NK-92 (cell line): ENCODE data around the gene DCLK1.

Experiments
- DNase-seq: peaks from one replicate; lab custom pipeline; 2025; ENCODE audit not compliant: unreplicated experiment; lab: John Stamatoyannopoulos, UW

DCLK1 gene

DNA sequence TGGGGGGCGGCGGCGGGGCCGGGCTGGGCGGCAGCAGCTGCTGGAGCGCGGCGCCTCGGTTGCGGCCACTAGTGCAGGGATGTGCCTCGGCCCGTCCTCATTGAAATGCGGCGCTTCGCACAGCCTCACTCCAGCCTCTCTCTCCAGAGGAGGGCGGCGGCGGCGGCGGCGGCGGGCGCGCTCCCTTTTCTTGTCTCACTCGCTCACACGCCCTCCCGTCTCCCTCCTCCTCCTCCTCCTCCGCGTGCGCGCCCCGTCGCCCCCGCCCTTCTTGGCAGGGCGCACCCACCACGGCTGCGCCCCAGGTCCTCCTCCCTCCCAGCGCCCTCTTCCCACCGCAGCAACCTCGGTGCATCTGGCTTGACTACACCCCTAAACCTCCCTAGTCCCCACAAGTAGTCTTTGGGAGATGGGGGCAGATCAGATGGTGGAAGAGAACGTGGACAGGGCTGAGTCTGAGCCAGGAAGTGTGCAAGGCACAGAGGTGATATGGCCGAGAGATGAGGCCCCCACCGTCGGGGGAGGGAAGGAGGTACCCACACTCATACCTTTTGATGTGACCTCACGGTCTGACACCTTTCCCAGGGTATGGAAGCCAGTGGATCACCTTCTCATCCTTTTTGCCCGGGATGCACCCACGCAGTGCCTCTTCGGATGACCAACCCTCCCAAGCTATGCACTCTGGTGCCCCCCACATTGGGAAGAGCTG is at the start of gene DCLK1:
DCLK1 (minus strand) TSS at position 161 of the 709 bp plus-strand sequence.
- no peak for DNase-seq

DNA sequence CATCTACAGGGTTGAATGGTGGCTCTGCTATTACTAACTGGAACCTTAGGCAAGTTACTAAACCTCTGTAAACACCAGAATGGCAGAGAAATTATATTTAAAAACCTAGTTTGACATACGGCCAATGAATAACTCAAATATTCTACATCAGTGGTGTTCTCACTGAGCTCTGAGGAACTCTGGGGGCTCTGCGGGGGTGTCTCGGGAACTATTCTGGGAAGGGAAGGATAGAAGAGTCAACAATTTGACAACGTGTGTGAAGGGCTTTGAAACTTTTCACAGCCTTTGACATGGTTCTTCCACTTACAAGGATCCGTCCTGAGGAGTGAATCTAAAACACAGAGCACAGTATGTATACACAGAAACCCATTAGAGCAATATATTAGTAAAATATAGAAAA is 44.4 kb upstream of the DCLK1 start:
- no peak for DNase-seq

DNA sequence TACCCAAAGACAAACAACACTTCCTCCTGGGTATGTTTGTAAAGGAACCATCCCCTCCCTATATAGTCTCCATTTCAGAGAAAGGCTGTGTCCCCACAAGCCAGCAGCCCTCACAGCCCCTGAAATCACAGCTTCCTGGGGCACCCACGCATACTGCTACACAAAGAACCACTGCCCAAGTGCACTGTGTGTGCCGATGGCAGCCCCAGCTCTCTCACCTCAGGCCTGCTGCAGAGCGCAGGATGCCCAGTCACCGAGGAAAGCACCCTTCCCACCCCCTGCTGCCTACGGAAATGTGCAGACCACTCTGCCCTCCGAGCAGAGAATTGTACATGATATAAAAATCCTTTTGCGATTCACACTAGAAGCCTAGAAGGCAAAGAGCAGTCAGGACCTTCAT is 43.7 kb upstream of the DCLK1 start:
- DNase-seq, result no peak

DNA sequence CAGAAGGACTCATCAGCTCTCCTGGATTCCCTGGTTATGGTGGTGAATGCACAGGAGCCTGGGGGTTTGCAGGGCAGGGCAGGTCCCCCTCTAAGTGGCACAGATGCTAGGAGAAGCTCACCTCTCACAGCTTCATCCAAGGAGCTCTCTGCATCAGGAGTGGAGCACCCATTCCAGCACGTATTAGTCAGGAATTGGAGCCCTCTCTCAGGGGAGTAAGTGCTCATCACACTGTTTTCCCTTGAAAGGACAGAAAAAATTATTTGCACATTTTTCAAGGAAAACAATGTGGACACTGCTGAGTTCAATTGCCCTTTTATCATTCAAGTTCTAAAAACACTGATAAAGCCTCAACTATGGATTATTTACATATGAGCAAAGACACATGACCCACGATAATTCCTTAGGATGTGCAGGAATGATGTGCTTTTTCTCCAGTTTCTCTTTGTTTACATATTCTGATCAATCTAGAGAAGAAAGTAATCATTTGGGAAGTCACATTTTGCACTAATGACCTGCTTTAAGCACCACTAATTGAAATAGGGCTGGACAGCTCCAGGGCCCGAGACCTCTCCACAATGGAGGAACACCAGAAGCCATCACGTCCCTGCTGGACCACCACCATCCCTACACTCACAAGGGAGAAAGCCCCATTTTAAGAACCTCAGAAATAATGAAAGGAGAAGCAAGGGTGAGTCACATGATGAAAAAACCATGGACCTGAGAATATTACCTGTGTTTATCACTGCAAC is 42.6 kb upstream of the DCLK1 start:
- DNase-seq, result no peak

DNA sequence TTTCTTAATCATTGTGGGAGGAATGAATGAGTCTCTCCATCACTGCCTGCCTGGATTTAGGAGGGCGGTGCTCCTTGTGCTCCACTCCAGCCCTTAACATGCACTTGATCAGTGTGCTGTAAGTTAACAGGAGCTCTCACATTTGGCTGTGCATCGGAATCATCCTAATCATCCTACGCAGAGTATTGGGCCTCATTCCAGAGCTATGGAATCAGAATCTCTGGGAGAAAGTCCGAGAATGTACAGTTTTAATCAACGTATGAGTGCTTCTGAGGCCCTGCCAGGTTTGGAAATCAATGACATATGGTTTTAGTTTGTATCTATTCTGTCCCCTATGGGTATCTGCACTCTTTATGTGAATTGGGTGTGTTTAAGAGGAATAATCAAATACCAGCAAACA is 34.9 kb upstream of the DCLK1 start:
- DNase-seq, result no peak

DNA sequence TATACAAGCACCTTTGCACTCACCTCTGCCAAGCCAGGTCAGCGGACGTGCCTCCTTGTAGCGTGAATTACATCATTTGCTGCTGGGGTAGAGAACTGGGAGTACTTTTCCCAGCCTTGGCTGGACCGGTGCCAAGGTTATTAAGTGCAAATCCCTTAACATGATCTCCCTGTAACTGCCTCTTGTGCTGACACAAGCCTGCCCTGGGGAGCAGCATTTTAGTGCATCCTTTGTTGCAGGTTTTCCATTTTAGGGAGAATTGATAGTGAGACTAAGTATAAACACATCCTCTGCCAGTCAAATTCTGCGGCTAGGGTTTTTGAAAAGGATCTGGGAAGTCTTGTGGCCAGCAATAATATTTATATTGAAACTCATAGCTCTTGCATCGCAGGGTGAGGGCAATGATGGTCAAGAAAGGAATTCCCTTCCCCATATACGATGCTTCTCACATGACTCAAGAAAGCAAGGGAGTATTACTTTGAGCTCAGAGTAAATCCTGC is 32.7 kb upstream of the DCLK1 start:
- no peak for DNase-seq

DNA sequence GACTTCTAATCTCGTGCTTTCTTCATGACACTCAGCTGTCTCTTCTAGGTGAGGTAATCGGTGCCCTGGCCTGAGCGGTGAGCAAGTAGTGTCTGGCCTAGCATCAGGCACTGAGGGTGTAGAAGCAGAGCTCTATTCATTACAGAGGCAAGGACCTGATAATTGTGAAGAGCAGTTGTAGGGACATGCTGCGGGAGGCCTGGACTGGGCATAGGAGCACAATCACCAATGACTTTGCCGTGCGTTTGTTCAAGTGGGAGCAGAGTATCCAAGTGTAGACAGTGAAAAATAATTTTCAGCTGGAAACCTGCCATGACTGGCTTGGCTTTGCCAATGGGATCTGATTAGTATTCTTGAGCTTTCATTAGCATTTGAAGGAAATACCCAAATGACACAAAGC is 32.1 kb upstream of the DCLK1 start:
- no peak for DNase-seq

DNA sequence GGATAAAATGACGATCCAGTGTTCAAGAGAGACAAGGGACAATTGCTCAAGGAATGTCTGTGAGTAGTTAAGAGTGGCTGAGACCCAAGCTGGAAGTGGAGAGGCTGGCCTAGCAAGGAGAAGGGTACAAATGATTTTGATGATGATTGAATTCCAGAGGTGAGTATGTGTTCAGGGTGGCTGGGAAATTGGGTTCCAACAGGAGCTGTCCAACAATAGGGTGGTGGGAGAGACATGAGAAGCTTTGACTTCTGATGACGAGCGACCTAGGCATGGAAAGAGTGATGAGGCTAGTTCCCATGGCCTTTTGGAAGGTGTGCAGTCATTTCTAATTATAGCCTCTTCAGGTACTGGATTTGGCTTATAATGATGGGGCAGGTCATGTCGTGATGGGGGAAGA is 29.1 kb upstream of the DCLK1 start:
- no peak for DNase-seq

DNA sequence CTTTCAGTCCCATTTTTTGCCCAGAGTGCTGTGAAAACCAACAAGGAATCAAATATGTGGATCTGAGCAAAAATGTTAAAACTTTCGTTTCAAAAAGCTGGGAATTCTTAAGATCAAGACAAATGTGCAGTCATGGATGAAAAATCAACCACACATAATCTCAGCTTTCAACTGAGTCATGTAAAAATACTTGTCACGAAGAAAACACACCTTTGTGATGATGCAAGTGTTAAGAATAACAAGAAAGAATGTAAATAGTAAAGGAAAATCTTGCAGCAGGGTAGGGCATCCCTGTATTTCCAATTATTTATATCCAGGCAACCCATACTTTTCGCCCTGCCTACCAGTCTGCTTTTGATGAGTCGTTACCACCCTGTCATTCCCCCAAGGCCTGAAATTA is 27.4 kb upstream of the DCLK1 start:
- DNase-seq, result no peak

DNA sequence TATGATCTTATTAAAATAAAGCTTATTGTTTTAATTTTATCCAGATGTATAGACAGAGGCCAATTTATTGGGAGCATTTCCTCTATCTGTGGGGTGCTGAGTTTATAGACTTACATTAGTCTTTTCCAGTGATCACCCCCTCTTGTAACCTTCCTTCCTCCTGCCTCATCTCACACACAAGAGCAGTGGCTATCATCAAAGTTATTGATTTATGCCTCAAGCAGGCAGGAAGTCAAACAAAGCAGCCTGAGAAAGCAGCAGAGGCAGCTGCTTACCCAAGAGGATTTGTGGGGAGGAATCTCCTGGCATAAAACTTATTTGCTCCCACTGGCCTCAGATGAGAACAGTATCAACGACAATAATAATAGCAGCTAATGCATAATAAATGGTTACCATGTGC is 26.3 kb upstream of the DCLK1 start:
- DNase-seq, result no peak

DNA sequence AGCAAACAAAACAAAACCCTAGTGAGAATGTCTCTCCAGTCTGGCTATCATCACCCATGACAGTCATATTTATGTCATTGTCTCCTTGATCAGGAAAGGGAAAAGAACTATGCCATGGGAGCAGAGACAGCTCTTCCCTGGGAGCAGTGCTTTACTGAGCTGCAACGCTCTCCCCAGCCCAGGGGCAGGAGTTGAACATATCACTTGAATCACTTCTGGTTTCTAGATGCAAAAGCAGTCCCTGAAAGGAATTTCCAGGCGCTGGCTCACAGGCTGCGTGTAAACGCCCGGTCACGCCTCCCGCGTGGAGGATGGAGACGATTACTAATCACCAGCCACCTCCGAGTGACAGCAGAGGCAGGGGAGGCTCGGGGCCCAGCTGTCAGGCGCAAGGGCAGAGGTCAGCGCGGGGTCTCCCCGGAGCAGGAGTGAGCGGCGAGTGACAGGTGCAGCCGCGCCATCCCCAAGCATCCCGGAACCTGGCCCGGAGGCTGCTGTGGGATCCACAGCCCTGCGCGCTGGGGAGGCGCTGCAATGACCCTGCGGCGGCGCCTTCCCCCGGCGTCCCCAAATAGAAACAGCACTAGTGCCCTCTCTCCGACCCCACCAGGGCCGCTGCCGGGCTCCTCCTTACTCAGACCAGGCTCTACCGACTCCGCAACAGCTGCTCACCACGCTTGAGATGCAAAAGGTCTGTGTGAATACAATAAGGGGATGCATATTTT is 23.5 kb upstream of the DCLK1 start:
- DNase-seq, result no peak

DNA sequence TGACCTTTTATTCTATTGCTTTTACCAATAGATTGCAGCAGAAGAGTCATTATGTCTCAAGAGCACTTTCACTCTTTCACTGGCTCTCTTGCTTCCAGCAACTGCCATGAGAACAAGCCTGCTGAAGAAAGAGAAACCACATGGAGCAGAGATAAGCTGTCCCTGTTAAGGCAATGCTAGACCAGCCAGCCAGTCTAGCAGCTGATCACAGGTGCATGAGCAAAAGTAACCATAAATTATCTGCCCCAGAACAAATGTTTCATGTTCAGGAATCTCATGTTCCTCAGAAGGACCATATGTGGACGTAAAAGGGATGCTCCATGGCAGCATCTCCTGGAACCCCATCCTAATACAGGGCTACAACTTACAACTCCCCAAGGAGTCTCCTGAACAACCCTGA is 20.4 kb upstream of the DCLK1 start:
- DNase-seq, result no peak

DNA sequence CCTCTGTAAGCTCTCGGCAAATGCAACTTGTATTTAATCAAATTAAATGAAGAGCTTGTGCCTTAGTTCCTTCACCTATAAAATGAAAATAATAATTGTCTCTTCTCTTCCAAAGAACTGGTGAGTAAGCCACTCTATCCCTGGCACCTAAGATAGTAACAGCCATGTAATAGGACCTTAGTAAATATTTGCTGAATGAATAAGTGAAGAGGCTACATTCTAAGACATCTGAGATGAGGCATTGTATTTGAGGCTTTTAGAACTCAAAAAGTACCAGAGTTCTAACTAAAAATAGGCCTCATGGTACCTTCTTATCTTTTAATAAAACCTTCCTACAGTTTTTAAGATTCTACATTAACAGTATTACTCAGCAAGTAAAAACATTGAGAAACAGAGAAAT is 17.3 kb upstream of the DCLK1 start:
- DNase-seq, result no peak

DNA sequence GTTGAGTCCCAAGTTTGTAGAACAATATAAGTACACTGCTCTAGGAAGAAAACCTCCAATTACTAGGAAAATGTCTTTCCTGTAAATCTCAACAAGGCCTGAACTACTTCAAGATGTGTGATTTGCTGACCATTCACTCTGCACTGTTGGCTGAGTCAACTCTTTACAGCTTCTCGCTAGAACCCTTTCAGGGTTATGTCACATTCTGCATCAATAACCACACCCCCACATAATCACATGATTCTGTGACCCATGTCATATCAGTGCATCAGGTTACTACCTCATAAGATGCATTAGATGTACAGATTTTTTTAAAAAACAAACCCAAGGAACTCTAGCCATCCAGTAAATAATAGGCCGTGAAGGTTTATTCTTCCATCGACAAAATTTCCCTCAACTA is 16.1 kb upstream of the DCLK1 start:
- no peak for DNase-seq

DNA sequence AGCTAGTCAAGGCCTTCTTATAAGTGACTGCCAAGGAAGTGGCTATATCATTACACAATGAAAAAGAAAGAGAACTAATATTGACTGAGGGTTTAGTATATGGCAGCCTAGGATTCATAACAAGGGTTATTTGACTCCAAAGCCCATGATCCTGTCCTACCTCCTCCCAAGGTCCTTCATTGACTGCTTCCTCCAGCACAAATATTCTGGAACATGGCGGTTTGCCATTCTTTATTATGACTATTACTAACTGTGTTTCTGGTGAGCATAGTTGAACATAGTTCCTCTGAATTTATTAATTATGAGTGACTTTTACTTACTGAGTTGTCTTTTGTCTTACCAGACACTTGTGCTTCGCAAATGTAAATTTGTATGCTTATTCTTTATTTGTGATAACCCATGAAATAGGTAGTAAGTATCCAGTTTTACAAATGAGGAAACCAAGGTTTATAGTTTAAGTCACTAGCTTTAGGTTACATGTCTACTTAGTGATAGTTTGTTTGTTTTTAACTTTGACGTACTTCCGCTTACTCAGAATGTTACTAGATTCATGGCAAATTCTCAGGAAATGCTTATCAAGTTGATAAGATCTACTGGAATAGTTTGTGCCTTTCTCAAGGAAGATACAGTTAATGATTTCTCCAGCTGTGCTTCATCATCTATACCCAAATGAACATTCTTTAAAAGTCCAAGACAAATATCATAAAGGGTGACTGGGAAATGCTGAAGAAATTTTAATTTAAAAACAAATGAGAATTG is 15.5 kb upstream of the DCLK1 start:
- DNase-seq, result no peak

DNA sequence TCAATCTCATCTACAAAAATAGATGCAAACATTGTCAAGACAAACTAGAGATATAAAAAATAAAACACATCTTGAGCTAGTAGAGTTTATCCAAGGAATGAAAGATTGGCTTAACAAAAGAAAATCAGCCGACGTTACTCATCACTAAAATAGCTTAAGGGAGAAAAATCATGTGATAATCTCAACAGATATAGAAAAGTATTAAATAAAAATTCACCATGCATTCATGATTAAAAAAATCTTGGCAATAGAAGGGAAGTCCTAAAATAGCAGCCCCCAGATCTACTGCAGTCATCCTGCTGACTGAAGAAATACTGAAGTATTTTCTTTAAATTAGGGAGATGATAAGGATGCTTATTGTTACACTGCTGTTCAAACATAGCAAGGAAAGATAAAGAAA is 12.6 kb upstream of the DCLK1 start:
- DNase-seq, result no peak

DNA sequence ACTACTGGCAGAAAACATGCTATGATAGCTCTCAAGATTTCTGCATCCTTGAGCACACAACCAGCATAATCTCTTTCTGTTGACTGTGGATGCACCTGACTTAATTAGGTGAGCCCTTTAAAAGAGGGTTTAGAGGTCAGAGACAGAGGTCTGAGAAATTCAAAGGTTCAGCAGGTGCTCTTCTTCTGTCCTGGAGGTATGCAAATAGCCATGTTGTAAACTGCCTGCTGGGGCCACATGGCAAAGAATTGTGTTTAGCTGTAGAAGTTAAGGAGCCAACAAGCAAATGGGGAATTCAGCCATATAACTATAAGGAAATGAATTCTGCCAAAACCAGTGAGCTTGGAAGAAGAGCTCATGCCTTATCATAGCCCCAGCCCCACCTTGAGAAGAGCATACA is 11.6 kb upstream of the DCLK1 start:
- no peak for DNase-seq

DNA sequence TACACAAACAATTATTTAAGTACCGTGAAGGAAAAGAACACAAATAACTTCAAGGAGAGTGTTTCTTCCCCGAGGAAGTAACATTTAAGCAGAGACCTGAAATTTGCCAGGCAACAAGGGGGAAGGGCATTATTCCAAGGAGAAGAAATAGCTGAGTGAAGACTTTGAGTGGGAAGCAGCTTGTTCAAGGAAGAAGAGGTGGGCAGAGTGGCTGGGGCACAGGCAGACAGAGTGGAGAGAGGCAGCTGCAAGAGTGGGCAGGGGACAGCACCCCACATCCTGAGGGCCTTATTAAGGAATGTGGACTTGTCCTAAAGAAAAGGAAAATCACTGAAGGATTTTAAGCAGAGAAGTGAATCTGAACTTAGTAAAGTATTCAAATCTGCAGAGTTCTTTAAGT is 4.7 kb upstream of the DCLK1 start:
- DNase-seq, result no peak

DNA sequence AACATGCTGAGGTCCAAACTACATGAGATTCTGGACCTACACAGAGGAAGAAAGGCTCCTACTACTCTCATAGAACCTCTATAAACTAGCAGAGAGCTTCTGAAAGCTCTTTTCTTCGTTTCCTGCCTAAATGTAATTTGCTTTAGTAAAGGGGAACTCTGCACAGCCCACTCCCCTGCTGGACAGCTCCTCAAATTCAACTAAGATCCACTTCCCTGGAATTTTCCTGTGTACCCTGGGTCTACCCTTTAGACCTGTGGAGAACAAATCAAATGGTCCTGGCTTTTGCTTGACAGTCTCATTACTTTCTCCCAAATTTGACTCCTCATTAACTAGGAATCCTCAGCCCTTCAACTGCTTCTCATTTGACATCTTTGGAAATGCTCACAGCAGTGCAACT is 3.5 kb upstream of the DCLK1 start:
- DNase-seq, result no peak

DNA sequence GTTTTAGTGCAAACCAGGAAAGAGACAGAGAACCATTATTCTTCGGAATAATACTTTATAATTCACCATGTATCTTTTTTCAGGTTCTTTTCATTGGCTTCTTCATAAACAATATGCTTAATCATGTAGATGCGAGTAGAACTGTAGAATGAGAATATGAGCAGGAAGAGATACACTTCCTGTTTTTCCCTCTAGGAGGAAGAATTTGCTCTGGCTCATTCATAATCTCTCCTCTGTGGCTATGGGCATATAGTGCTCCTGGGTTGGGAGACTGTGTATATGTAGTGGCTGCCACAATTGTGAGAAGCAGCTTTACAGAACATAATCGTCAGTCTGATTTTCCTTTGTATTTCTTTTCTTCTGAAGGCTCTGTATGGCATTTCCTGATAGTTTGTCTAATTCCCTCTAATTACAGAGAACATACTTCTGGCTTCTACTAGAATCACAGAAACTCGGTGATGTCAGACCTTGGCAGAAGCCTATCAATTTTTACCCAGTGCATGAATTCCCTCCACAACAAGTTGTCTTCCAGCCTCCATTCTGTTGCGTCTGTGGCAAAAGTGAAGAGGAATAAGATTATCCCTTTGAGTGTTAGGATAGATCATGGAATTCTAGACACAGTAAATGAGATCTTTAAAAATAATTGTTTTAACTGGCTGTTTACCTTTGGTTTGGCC is 2.9 kb upstream of the DCLK1 start:
- no peak for DNase-seq

DNA sequence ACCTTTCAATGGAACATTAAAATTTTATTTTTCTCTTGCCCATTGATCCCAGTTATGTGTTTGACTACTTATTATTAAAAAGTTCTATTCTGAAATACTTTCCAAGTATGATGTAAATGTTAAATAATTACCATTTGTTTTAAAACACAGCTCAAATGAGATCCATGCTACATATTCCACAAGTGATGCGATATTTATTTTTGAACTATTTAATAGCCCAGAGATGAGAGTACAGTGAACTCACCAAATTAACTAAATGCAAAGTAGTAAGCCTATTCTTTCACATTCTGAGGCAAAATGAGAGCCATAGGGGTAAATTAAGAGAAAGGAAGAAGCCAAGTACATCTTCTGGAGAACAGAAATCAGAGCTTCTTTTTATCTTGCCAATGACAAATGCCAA is 1.2 kb upstream of the DCLK1 start:
- DNase-seq, result no peak
